GM12878 (cell line): ENCODE results near the gene MRAS. TPM values are rescaled to one million over a fixed set of nuclear protein-coding genes. Genes with fewer than 3 reads are reported as not detected.
"Not testable (repeated sequence)": the region's sequence is repeated elsewhere in the genome, so short reads cannot be mapped to it uniquely, and the experiment has no call there.

ENCODE experiments used
- ATAC-seq: fragments of 200-7000 bp; cut with Tn5 transposase; 3 replicates; pipeline ENCODE4 v1.9.1; 2020; ENCODE audit warnings: mild to moderate bottlenecking, moderate library complexity
- BruUV-seq: library from RNA; stranded (reverse); fragments of 400-500 nt; replicated peaks from 2 replicates; lab custom pipeline; 2021; lab: Mats Ljungman, UMichigan
- CTCF ChIA-PET: fragments of 300-600 bp; sonication (Branson Sonifier 250); formaldehyde crosslinking; extraction: SDS; loops from one replicate; lab custom pipeline; 2021; ENCODE audit warnings: inconsistent platforms; lab: Yijun Ruan, JAX
- POLR2A ChIA-PET: fragments of 350-600 bp; formaldehyde crosslinking; extraction: SDS; loops from one replicate; lab custom pipeline; 2021; ENCODE audit warnings: inconsistent platforms; lab: Charles Lee
- RAD21 ChIA-PET: fragments of 300-600 bp; sonication (Branson Sonifier 250); formaldehyde crosslinking; loops from one replicate; lab custom pipeline; 2023; ENCODE audit warnings: antibody characterized with exemption; ENCODE audit not compliant: unreplicated experiment; lab: Charles Lee
- SMC1A ChIA-PET: fragments of 300-600 bp; sonication (Branson Sonifier 250); formaldehyde crosslinking; loops from one replicate; lab custom pipeline; 2023; ENCODE audit not compliant: unreplicated experiment, uncharacterized antibody; lab: Charles Lee
- DNase-seq: peaks from one replicate; pipeline ENCODE4 v3.0.0-alpha.2; 2011; ENCODE audit warnings: low read depth, low spot score
- FAIRE-seq: peaks from 3 replicates; lab custom pipeline; 2011; peaks lifted over from hg19 to GRCh38; lab: Jason Lieb, UNC
- H2AFZ ChIP-seq: 2 replicates; pipeline ENCODE4 v1.6.0; 2011; ENCODE audit warnings: low read depth, low read length, control low read depth; ENCODE audit not compliant: control insufficient read depth
- H3K27ac ChIP-seq: 2 replicates; pipeline ENCODE4 v1.5.1; 2011; ENCODE audit warnings: control low read depth; ENCODE audit not compliant: control insufficient read depth, insufficient read depth
- H3K27me3 ChIP-seq, 2 experiments: replicated peaks in 1 of 2; 2 replicates each; pipeline versions ENCODE4 v1.6.0 to v1.6.1; 2011; ENCODE audit warnings: low read length in 1 of 2; ENCODE audit not compliant: control insufficient read depth in 2 of 2, insufficient read depth in 2 of 2
- H3K36me3 ChIP-seq, 2 experiments: 2 replicates each; pipeline ENCODE4 v1.5.1; 2011; ENCODE audit warnings: low read length in 1 of 2; ENCODE audit not compliant: control insufficient read depth in 2 of 2, insufficient read depth in 2 of 2
- H3K4me1 ChIP-seq: 2 replicates; pipeline ENCODE4 v1.6.1; 2011; ENCODE audit warnings: mild to moderate bottlenecking, low read length, moderate library complexity, mixed read lengths; ENCODE audit not compliant: control insufficient read depth, insufficient read depth
- H3K4me2 ChIP-seq: 2 replicates; pipeline ENCODE4 v1.6.0; 2011; ENCODE audit warnings: control low read depth; ENCODE audit not compliant: control insufficient read depth, insufficient read depth
- H3K4me3 ChIP-seq: fragments of 200-600 bp; sonication (generic); 2 replicates; pipeline ENCODE4 v1.5.1; 2016
- H3K79me2 ChIP-seq: 2 replicates; pipeline ENCODE4 v1.6.0; 2011; ENCODE audit warnings: low read length; ENCODE audit not compliant: control insufficient read depth, insufficient read depth
- H3K9ac ChIP-seq: 2 replicates; pipeline ENCODE4 v1.8.0; 2011; ENCODE audit warnings: low read length, control low read depth, mixed read lengths; ENCODE audit not compliant: control insufficient read depth, insufficient read depth
- H3K9me3 ChIP-seq: replicated peaks from 3 replicates; pipeline ENCODE4 v1.5.1; 2011; ENCODE audit warnings: mild to moderate bottlenecking, low read length; ENCODE audit not compliant: control insufficient read depth, insufficient read depth
- H4K20me1 ChIP-seq: 2 replicates; pipeline ENCODE4 v1.6.0; 2011; ENCODE audit not compliant: control insufficient read depth, insufficient read depth
- BHLHE40 ChIP-seq, 2 experiments: fragments of 450-650 bp in 1 of 2; IDR thresholded peaks; 2 replicates each; pipeline ENCODE4 v1.6.1; 2011 to 2017; ENCODE audit warnings: low read depth in 2 of 2, borderline replicate concordance in 1 of 2, improper control_type of control experiment in 1 of 2, low read length in 1 of 2, mild to moderate bottlenecking in 1 of 2
- BMI1 ChIP-seq: fragments of 450-650 bp; IDR thresholded peaks from 2 replicates; pipeline ENCODE4 v1.6.1; 2016; ENCODE audit warnings: mild to moderate bottlenecking, moderate library complexity, borderline replicate concordance
- CHD4 ChIP-seq: fragments of 200-600 bp; sonication (generic); IDR thresholded peaks from 2 replicates; pipeline ENCODE4 v1.6.1; 2016; ENCODE audit warnings: mild to moderate bottlenecking
- HDGF ChIP-seq: fragments of 450-650 bp; IDR thresholded peaks from 2 replicates; pipeline ENCODE4 v1.6.1; 2016; ENCODE audit warnings: antibody characterized with exemption
- MAX ChIP-seq: IDR thresholded peaks from 2 replicates; pipeline ENCODE4 v1.6.1; 2012; ENCODE audit warnings: low read depth, low read length, improper control_type of control experiment
- NFYB ChIP-seq: IDR thresholded peaks from 2 replicates; pipeline ENCODE4 v1.6.1; 2011; ENCODE audit warnings: low read depth, mild to moderate bottlenecking, low read length, improper control_type of control experiment, moderate library complexity; ENCODE audit not compliant: insufficient read depth
- PAX5 ChIP-seq: IDR thresholded peaks from 2 replicates; pipeline ENCODE4 v1.6.1; 2011; ENCODE audit warnings: low read depth, low read length, borderline replicate concordance
- POU2F2 ChIP-seq: IDR thresholded peaks from 3 replicates; pipeline ENCODE4 v1.6.1; 2011; ENCODE audit warnings: low read depth, mild to moderate bottlenecking, low read length, borderline replicate concordance
- RFX5 ChIP-seq: IDR thresholded peaks from 2 replicates; pipeline ENCODE4 v1.6.1; 2011; ENCODE audit warnings: low read depth, low read length, improper control_type of control experiment
- SUZ12 ChIP-seq: fragments of 200-600 bp; sonication (generic); IDR thresholded peaks from one replicate; pipeline ENCODE4 v1.6.1; 2018; ENCODE audit warnings: antibody characterized with exemption, mild to moderate bottlenecking; ENCODE audit not compliant: unreplicated experiment
- TAF1 ChIP-seq: IDR thresholded peaks from 2 replicates; pipeline ENCODE4 v1.6.1; 2011; ENCODE audit warnings: mild to moderate bottlenecking, low read depth, low read length, borderline replicate concordance
- TBL1XR1 ChIP-seq: IDR thresholded peaks from 2 replicates; pipeline ENCODE4 v1.6.1; 2012; ENCODE audit warnings: low read depth, low read length, improper control_type of control experiment
- TCF12 ChIP-seq: IDR thresholded peaks from 2 replicates; pipeline ENCODE4 v1.6.1; 2011; ENCODE audit warnings: low read depth, mild to moderate bottlenecking, low read length
- USF1 ChIP-seq: IDR thresholded peaks from 2 replicates; pipeline ENCODE4 v1.6.1; 2011; ENCODE audit warnings: borderline replicate concordance, low read depth, mild to moderate bottlenecking, moderate library complexity, mixed read lengths, low read length; ENCODE audit not compliant: insufficient read depth; ENCODE audit errors: extremely low read length
- ZNF687 ChIP-seq: fragments of 450-650 bp; IDR thresholded peaks from 2 replicates; pipeline ENCODE4 v1.6.1; 2017; ENCODE audit warnings: mild to moderate bottlenecking, moderate library complexity
- WGBS: methylation state at CpG from one replicate; pipeline ENCODE4 v1.1.6; 2016; ENCODE audit warnings: low lambda C conversion rate; ENCODE audit not compliant: insufficient replicate concordance, insufficient coverage; ENCODE audit errors: missing lambda C conversion rate; 5-methylcytosine and 5-hydroxymethylcytosine counted together
- in situ Hi-C: fragments of 300-500 bp; cut with MboI; formaldehyde crosslinking; loops from 9 replicates; pipeline ENCODE4 v1.14.3; 2018; ENCODE audit warnings: mixed read lengths
- intact Hi-C: fragments of 100-400 bp; cut with micrococcal nuclease; formaldehyde crosslinking; loops from one replicate; pipeline ENCODE4 v1.14.2; 2022; ENCODE audit not compliant: unreplicated experiment
- polyA plus RNA-seq, 11 experiments: library from polyadenylated mRNA; depleted of rRNA in 4 of 11; unstranded in 6 of 11; stranded (reverse) in 5 of 11; fragments of >200 nt; fragmentation: Nextera tagmentation in 4 of 11; fragmentation: Illumina TruSeq in 1 of 11; extraction: Ambion mirVana in 4 of 11; extraction: Trizol in 1 of 11; gene quantifications; 1 replicate in 1 of 11; 2 replicates in 10 of 11; pipeline versions ENCODE4 v1.2.1 to v1.2.3, GENCODE V29; 2011 to 2016; ENCODE audit warnings: inconsistent platforms in 2 of 11, missing spikeins in 2 of 11, low read depth in 1 of 11
- total RNA-seq, 4 experiments: library from RNA; depleted of rRNA in 3 of 4; stranded (reverse); fragments of >200 nt in 3 of 4; fragmentation: Illumina TruSeq in 1 of 4; extraction: Trizol in 1 of 4; gene quantifications; 2 replicates each; pipeline versions ENCODE4 v1.2.1 to v1.2.3, GENCODE V29; 2013 to 2021

Gene MRAS
- total and polyA plus RNA-seq, 10 of the 15 experiments (the other 5 are each of a cell fraction or from before 2014, with no cell fraction given): 0.01 to 0.44 (median 0.17) TPM; not detected in 6

- RAD21 ChIA-PET: no interaction called here
- 2% methylated on average over 6 of the region's 6 CpGs for WGBS
- Histone ChIP-seq H3K4me2 (no peak overlapping the region), H3K9ac (no peak overlapping the region), H3K4me1 (no peaks in the 10 kb centered on the region), H3K79me2 (no peaks in the 10 kb centered on the region), H3K36me3 (no peaks in the 10 kb centered on the region)
- no peak for FAIRE-seq
- no peak for DNase-seq
- intact Hi-C loops: no loop called here
- in situ Hi-C loops: no loop called here
- no peak for ATAC-seq
- no TSS peak for BruUV-seq
- TF ChIP-seq MAX (no peak), ZNF687 (no peak), USF1 (no peak), CHD4 (no peak), BMI1 (no peak), RFX5 (no peak), SUZ12 (no peak), NFYB (no peak), HDGF (no peak), TBL1XR1 (no peak), TCF12 (no peak), BHLHE40 (IDR thresholded peaks at IDR 0.05; ENCODE audit: borderline replicate concordance in 1 of 2, low read depth in 2 of 2, low read length in 1 of 2) (no peak), TAF1 (no peak), POU2F2 (no peak), PAX5 (no peak)
- TF ChIP-seq, all 136 proteins: peak for 0
- Histone ChIP-seq H3K27me3 (no peaks in the 10 kb centered on the region; a peak in 3 of 4 replicates), H3K27ac (no peak overlapping the region), H3K9me3 (no peaks in the 10 kb centered on the region), H3K4me3 (no peak overlapping the region), H2AFZ (no peak overlapping the region), H4K20me1 (no peaks in the 10 kb centered on the region)
- SMC1A ChIA-PET: no interaction called here
- CTCF ChIA-PET: no interaction called here
- POLR2A ChIA-PET: no interaction called here
Measured at GRCh38 chr3:138452436-138452835, 104.1 kb downstream of the MRAS start.

- H4K20me1 ChIP-seq, H3K79me2 ChIP-seq, in situ Hi-C loops, H3K4me3 ChIP-seq, DNase-seq, H3K9me3 ChIP-seq, SMC1A ChIA-PET, intact Hi-C loops, CTCF ChIA-PET, BruUV-seq, H3K4me2 ChIP-seq, H3K27me3 ChIP-seq, RAD21 ChIA-PET, H3K9ac ChIP-seq, H3K4me1 ChIP-seq, H3K27ac ChIP-seq, FAIRE-seq, H3K36me3 ChIP-seq, H2AFZ ChIP-seq, POLR2A ChIA-PET, ATAC-seq: not testable (repeated sequence)
- 35% methylated on average over 8 of the region's 8 CpGs for WGBS
Measured at GRCh38 chr3:138453940-138454339, 105.6 kb downstream of the MRAS start.
